GM19193 (cell line): Measurements from ENCODE around the gene ZBTB5.
A peak's percentile ranks its signal among the peaks of the same experiment; 100 is the strongest.

Experiments
- POLR2A ChIP-seq: IDR thresholded peaks from 4 replicates; pipeline ENCODE4 v1.6.1; 2011; ENCODE audit not compliant: insufficient read depth, insufficient read length; ENCODE audit errors: extremely low read depth

Gene ZBTB5

DNA sequence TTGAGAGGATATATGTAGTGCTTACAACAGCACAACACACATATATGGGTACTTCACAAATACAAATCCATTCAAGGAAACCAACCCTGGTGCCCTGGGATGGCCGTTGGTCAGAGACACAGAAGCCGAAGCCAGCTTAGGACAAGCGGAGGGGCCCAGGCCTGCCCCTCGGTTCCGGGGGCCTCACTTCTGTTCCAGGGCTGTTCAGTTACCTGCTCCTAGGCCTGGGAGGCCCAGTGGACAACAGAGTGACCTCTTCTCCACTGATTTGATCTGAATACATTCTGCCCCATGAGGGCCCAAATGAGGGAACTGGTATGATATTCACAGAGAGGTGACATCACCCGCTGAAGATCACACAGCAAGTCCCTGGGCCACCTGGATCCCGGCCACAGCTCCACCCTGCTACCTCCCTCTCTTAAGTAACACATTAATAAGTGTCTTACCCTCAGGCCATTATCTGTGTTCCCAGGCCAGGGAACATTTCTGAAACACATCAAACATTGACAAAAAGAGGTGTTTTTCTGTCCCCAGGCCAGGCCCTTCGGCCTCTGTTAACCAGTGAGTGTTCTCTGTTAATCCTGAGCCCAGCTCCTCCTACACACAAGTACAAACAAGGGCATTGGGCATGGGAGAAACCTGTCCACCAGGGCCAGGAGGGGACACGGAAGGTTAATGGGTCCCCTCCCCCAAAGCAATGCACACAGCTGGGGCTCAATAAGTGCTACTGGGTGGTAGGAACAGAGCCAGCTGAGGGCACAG lies 47.2 kb downstream of the ZBTB5 start:
- no peak for TF ChIP-seq POLR2A

DNA sequence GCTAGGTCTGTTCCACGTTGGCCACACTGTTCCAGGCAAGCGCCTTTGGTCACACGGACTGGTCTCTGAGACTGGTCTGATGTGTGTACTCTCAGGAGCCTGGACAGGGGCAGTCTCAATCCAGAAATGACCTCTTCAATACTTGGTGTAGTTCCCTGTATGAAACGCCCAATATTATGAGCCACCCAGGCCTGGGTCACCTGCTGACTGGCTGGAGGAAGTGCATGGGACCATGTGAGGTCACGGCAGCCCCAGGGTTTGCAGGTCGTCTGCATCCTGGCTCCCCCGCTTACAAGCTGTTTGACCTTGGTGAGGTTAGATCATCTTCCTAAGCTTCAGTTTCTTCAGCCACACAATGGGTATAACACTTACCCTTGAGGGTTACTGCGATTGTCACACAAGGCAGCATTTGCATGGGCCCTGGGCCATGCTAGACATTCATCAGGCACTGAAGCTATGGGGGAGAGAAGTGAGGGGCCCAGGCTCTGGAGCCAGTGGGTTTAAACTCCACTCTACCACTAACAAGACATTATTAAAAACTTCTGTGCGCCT lies 47.9 kb downstream of the ZBTB5 start:
- no peak for TF ChIP-seq POLR2A

DNA sequence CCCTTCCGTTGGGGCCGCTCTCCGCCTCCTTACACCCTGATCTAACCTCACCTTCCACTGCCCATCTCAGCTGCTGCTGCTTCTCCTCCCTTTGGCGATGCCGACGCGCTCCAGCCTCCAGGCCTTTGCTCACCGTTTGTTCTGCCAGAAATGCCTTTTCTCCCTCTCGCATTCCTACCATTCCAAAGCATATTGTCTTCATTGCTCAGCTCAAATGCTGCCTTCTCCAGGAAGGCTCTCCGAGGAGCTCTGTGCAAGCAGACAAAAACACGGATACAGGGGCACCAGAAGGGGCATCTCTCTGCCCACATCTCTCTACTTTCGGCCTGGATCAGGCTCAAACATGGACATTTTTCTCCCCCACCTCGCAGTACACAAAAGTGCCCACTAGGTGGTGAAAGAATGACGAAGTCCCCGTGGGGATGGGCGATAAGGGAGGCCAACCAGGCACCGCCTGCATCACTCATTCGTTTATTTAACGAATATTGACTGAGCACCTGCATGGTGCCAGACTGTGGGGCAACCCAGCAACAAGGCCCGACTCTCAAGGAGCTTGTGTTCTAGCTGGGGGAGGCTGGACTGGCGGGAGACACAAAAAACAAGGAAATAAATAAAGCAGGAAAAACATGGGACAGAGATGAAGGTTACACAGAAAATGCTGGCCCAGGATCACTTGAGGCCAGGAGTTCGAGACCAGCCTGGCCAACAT lies 50.1 kb downstream of the ZBTB5 start:
- TF ChIP-seq POLR2A, result no peak

DNA sequence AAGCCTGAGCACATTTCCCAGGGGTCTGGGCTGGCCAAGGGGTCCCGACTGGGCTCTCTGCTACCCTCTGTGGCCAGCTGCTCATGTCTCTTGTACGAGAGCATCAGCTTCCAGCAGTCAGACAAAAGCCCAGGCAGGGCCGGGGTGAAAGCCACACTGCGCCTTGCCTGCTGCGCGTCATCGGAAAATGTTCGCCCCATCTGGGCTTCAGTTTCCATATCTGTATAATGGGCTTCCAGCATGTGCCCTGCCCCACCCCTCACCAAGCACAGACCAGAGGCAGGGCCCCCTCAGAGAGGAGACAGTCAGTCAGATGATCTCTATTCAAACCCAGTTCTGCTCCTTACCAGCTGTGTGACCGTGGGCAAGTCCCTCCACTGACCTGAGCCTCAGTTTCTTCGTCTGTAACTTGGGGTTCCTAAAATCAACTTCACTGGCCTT lies 50.7 kb downstream of the ZBTB5 start:
- TF ChIP-seq POLR2A, result no peak

DNA sequence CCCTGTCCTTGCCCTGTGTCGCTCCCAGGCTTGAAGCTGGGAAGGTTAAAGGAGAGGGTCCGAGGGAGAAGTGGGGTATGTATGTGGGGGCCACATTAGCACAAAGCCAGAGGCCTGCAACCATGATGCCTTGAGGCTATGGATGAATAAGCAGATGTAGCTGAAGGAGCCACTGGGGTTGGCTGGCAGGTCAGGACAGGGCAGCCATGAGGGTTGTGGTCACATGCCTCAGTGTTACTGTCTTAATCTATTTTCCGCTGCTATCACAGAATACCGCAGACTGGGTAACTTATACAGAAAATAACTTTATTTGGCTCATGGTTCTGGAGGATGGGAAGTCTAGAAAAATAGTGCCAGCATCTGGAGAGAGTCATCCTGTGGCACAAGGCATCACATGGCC lies 51.9 kb downstream of the ZBTB5 start:
- TF ChIP-seq POLR2A, result no peak

DNA sequence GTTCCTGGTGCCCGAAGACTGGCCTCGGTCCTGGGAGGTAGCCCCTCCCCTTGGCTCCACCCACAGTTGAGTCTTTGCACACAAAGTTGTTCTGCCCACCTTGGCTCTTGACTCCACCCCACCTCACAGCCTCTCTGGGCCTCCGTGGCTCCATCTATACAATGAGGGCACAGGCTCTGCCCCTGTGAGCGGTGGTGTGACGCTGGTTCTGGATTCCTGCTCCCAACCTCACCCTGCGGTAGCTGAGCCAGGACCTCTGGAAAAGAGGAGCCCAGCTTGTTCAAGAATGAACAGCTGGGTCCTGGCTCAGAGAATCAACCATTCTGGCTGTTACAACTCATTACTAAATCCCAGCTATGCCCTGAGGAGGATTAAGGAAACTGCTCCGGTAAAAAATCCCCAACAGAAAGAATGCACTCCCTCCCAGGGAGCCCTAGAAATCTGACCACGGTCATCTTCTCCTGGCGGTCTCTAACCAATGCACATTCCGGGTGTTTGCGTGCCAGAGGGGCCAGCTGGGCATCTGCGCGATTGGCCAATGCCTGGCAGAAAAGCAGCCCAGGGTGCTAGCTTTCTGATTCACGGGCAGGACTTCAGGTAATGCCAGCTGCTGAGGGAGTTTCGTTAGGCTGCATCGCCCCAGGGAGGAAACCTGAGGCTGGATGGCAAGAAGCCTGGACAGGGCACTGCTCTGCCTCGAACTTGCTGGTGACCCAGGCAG lies 52.7 kb downstream of the ZBTB5 start:
- TF ChIP-seq POLR2A, result no peak

DNA sequence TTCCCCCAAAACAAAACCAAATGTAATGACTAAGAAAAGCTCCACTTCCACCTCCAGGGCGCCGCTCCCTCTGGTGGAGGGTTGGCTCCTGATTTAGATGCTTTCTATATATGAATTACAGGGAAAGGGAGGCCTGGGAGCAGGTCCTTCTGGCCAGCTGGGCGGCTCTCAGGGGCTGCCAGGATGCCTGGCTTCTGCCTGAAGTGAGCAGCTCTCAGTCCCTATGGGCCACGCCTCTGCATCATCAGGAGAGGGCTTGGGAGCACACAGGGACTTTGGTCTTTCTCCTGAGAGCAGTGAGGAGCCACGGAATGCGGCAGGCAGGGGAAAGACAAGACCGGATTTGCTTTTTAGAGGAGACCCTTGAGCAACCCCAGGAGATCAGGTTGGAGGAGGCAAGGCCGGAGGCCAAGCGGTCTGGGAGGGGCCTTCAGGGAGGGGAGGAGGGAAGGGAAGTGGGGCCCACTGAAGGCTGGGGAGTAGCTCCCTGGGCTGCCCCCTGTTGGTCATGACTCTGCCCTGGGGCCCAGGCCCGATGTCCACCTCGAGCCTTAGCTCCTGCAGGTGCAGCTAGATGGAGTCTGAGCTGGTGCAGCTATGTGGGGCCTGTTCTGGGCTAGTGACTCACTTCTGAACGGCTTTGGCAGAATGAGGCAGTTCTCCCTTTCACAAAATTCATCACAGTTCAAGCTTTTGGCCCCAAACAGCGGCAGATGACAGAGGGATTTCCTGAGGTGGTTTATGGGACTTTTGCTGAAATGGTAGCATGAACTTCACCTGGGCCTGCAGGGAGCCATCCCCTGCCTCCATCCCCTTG lies 54.1 kb downstream of the ZBTB5 start:
- peak; percentile 54 for TF ChIP-seq POLR2A

DNA sequence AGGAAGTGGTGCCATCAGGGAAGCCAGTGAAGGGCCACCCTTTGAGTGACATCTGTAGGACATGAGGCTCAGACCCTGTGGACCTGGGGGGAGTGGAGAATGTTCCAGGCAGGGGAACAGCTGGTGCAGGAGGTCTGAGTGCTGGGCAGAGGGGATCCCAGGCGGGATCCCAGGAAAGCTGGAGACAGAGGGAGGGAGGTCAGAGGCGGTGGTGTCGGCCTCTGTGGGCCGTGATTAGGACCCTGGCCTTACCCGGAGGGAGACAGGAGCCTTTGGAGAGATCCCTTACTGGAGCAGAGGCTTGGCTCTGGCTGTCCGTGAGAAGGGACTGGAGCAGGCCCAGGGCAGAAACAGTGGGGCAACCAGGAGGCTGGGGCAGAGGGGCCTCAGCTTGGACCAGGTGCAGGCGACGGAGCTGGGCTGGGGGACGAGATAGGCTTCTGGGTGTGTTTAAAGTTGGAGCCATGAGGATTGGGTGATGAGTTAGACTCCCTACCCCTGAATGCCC lies 54.8 kb downstream of the ZBTB5 start:
- TF ChIP-seq POLR2A, result peak; percentile 66

DNA sequence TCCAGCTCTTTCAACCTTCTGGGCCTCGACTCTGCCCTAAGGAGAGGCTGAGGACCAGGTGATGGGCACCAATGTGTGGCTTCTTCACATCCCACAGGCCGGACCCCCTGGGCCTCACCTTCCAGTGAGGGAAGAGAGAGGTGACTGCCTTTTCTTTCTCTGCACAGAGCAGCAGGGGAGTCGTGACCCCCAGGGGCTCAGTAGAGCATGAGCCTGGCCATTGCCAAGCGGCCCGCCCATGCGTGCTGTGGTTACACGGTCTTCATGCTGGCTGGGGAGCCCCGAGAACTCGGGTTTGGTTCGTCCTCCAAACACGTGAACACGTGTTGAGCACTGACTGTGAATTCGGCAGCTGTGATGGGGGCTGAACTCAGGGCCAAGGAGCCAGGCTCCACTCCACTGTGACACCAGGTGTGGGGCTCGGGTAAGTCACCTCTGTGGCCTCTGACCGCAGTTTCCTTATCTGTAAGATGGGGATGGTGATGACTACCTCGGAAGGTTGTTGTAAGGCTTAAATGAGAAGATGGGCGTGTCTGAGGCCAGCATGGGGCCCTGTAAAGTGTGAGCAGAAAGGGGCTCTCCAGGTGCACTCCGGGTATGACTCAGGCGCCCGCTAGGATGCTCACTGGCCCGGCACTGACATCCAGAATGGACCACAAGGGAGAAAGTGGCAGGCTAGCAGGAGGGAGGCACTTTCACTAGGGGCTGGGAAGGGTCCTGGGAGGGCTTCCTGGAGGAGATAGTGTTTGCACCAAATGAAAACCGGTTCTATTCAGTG lies 56.1 kb downstream of the ZBTB5 start:
- TF ChIP-seq POLR2A, result peak; percentile 71

DNA sequence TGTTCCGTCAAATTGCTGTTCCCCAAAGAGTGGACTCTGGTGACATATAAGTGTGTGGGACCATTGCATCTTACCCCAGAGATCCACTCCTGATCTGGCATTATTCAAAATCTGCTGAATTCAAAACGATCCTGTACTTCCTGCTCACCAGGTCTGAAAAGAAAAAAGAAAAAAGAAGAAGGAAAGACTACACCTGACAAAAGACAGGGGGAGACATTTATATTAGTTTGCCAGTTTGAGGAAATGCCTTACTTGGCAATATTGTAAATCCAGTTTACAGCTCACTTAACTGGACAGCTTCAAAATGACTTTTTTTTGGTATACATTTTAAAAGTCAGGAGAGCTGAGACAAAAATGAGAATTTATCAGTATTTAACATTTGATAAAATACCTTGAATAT lies 57.8 kb downstream of the ZBTB5 start:
- TF ChIP-seq POLR2A, result no peak

DNA sequence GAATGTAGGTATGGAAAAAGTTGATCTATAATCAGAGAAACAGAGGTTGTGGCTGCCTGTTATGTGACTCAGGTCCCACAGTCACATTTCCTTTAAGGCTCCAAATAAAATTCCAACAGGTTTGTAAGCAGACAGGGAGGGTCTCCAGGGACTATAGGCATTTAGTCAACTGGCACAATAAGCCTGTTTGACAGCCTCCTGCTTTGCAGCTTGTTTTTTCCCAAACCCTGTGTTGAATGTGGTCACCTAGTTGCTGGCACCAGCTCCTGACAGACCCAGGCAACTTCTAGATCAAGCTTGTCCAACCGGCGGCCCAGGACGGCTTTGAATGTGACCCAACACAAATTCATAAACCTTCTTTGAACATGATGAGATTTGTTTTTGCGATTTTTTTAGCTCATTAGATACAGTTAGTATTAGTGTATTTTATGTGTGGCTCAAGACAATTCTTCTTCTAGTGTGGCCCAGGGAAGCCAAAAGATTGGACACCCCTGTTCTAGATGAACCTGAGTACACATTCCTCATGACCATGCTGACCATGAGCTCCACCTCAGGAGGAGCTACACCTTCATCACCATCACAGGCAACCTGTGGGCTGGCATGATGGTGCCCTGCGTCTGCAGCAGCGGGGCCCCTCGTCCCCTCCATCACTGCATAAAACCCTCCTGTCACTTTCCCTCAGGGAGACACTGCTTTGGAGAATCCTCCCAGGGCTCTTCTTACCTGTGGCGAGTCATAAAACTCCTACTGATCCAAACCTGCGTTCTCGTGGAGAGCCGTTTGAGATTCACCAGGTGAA lies 58.4 kb downstream of the ZBTB5 start:
- no peak for TF ChIP-seq POLR2A

DNA sequence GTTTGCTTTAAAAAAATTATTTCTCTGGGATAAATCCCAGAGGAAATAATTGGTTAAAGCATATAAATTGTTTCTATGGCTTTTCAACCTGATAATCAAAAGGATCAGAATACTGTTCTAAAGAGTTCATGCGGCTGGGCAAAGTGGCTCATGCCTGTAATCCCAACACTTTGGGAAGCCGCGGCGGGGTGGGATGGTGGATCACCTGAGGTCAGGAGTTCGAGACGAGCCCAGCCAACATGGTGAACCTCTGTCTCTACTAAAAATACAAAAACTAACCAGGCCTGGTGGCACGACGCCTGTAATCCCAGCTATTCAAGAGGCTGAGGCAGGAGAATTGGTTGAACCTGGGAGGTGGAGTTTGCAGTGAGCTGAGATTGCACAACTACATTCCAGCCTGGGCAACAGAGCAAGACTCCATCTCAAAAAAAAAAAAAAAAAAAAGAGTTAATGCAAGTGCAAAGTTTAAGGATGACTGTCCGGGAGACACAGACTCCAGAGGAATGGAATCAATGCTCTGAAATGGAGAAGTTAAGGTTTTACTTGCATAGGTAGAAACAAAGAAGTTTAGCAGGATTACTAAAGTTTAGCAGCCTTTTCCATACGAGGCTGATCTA lies 59.4 kb downstream of the ZBTB5 start:
- TF ChIP-seq POLR2A, result no peak
